ENCODE results near the gene WFDC5. TPM values are rescaled to one million over a fixed set of nuclear protein-coding genes. Genes with fewer than 3 reads are reported as not detected.

Gene WFDC5
- total and polyA plus RNA-seq, 9 of the 15 experiments (the other 6 are each of a cell fraction or from before 2014, with no cell fraction given), result not detected

DNA sequence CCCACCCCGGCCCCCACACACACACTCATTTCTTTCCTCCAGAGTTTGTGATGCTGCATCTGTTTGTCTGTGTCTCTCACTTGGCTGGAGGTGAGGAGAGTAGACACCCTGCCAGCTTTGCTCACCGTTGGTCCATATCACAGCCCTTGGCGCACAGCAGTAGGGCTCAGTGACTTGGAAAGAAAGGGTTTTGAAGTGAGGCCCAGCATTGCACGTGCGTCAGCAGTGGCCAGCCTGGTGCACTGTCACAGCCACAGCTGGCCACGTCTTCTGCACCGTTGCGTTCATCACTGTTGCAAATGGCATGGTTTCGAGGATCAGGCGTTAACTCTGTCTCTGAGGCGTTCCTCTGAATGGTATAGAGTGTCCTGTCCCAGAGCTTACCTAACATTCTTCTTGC is 3.7 kb downstream of the WFDC5 start:
- DNase-seq (ENCODE audit: extremely low read depth in 1 of 4, low spot score in 3 of 4) (no peak), ATAC-seq (no peak), FAIRE-seq (no peak)
- intact Hi-C loops (cut with micrococcal nuclease), result loop anchor here (5.0 kb wide), 2 partner anchors 69 to 99 kb away; no protein-coding TSS in a partner anchor
- H3K36me3 ChIP-seq (ENCODE audit: control insufficient read depth, insufficient read depth, low read length), result no peaks in the 10 kb centered on the region
- H3K4me1 ChIP-seq (replicated peaks in 1 of 2; ENCODE audit: control insufficient read depth in 2 of 2, insufficient read depth in 2 of 2, low read length in 2 of 2), result peaks cover 0 to 3% of the 10 kb centered on the region in 2 experiments; a peak in 1 of 5 replicates
- ChIA-PET POLR2A (interaction anchor here (0.5 to 1.4 kb wide), 3 partner anchors 10 to 553 kb away, joined by 3 read pairs; no protein-coding TSS in a partner anchor), CTCF (ENCODE audit: low intra/inter-chr PET ratio) (interaction anchor here (0.6 to 0.8 kb wide), 2 partner anchors 100 to 367 kb away, joined by 3 to 4 read pairs; no protein-coding TSS in a partner anchor)
- H3K27me3 ChIP-seq (ENCODE audit: control insufficient read depth in 2 of 2, insufficient read depth in 2 of 2, low read length in 2 of 2), result peaks cover 14 to 51% of the 10 kb centered on the region in 2 experiments; a peak in 4 of 5 replicates
- H3K4me2 ChIP-seq (ENCODE audit: insufficient read depth, low read length), result no peak overlapping the region
- 8% methylated on average over 10 of the region's 11 CpGs for WGBS (ENCODE audit: insufficient coverage, low coverage, missing lambda C conversion rate)
- no peak overlapping the region for H3K4me3 ChIP-seq
- BruUV-seq (replicated peaks), result no TSS peak
- in situ Hi-C loops (cut with MboI), result no loop called here
- no peak overlapping the region for H3K27ac ChIP-seq (ENCODE audit: extremely low read depth, low read depth, low read length)
- H3K79me2 ChIP-seq (ENCODE audit: control insufficient read depth, insufficient read depth, low read length), result no peaks in the 10 kb centered on the region
- TF ChIP-seq MAFG (tag; conservative IDR thresholded peaks at IDR 0.05) (no peak), E2F1 (CRISPR knock-in tag; IDR thresholded peaks at IDR 0.05) (no peak), XRCC5 (IDR thresholded peaks at IDR 0.05; ENCODE audit: low read depth, low read length) (no peak), COPS2 (conservative IDR thresholded peaks at IDR 0.05) (no peak), ZFPM2 (CRISPR knock-in tag; IDR thresholded peaks at IDR 0.05) (no peak), TBL1XR1 (IDR thresholded peaks at IDR 0.05; ENCODE audit: low read length in 2 of 2) (no peak), KDM5B (IDR thresholded peaks at IDR 0.05; ENCODE audit: insufficient replicate concordance, low read depth, low read length) (no peak), MIER1 (IDR thresholded peaks at IDR 0.05; ENCODE audit: low read depth) (no peak)
- TF ChIP-seq, protein P1, sequence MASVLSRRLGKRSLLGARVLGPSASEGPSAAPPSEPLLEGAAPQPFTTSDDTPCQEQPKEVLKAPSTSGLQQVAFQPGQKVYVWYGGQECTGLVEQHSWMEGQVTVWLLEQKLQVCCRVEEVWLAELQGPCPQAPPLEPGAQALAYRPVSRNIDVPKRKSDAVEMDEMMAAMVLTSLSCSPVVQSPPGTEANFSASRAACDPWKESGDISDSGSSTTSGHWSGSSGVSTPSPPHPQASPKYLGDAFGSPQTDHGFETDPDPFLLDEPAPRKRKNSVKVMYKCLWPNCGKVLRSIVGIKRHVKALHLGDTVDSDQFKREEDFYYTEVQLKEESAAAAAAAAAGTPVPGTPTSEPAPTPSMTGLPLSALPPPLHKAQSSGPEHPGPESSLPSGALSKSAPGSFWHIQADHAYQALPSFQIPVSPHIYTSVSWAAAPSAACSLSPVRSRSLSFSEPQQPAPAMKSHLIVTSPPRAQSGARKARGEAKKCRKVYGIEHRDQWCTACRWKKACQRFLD (CRISPR knock-in tag; IDR thresholded peaks at IDR 0.05), result no peak
- no peak overlapping the region for H2AFZ ChIP-seq (ENCODE audit: low read depth, low read length)
- no peaks in the 10 kb centered on the region for H3K9me3 ChIP-seq (replicated peaks; ENCODE audit: control insufficient read depth, insufficient read depth, low read depth, low read length)
- H4K20me1 ChIP-seq (replicated peaks; ENCODE audit: control insufficient read depth, insufficient read depth, low read length), result no peaks in the 10 kb centered on the region
- no peak overlapping the region for H3K9ac ChIP-seq (ENCODE audit: insufficient read depth in 1 of 2, low read depth in 2 of 2, low read length in 2 of 2)
- no peaks in the 10 kb centered on the region for H3K9me1 ChIP-seq (ENCODE audit: control insufficient read depth, insufficient read depth, low read length)

Data from K562 (cell line).